Measurements from ENCODE around the gene NR1D2. TPM values are rescaled to one million over a fixed set of nuclear protein-coding genes. Genes with fewer than 3 reads are reported as not detected.
A peak's percentile ranks its signal among the peaks of the same experiment; 100 is the strongest.

NR1D2 gene
- total RNA-seq, 1 donor from 2014 or later, result 25.0 TPM

DNA sequence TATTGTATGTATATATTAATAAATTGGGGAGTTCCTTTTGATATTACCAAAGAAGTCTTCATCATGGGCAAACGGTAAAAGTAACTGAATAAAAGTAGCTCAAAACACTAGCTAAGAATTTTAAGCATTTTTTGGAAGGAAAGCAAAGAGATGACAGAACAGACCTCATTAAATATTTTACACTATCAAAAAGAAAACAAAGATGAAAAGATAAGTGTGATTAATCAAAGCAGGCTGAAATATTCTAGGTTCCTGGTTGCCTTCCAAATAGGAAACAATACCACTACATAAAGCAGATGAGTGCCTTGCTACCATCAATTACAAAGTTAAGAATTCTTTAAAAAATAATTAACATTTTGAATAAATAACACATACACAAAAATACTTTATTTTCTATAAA is 31.9 kb upstream of the NR1D2 start:
- CTCF ChIA-PET, result no interaction called here
- H3K36me3 Mint-ChIP-seq (ENCODE audit: low read depth), result peaks cover 20% of the 10 kb centered on the region

DNA sequence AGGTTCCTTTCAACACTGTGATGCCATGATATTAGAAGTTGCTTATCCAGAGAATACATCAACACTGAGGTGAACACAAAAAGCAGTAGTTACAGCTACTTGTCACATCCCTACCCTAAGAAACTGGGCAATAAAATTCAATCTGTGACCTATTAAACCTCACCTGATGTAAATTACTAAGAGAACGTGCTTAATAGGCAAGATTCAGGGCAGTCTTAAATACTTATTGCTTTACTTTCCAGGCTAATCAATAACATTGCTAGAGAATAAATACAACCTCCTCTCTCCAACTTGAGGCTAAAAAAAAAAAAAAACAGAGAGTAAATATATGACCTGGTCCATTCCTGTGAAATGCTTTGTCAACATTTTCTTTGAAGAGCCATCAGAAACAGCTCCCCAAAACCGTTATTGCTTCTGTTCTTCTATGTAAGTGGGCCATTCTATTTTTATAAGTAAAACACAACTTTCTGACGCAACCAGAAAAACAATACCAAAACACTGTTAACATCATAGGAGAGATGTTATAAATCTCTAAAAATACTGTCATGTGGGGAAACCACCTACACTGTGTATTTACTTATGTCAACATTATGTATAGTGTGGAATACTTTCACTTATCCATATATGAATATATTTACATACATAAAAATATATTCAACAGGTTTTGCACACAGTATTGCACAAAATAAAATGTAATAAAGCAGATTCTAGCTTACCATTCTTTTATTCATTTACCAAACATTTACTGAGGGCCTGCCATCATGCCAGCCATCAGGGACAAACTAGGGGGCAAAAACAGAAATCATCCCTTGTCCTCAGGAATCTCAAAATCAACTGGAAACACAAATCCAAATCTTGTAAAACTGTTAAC is 31.0 kb upstream of the NR1D2 start:
- ATAC-seq (ENCODE audit: low read depth) (no peak), DNase-seq (no peak)
- ChIA-PET POLR2A (interaction anchor here (0.6 kb wide), 1 partner anchor 323 kb away, joined by 3 read pairs; no protein-coding TSS in a partner anchor), CTCF (no interaction called here)
- H3K27ac Mint-ChIP-seq, result no peak overlapping the region
- no peak overlapping the region for H3K4me3 Mint-ChIP-seq
- H3K36me3 Mint-ChIP-seq (ENCODE audit: low read depth), result peaks cover 30% of the 10 kb centered on the region
- intact Hi-C loops (cut with micrococcal nuclease), result loop anchor here (10.0 kb wide), 1 partner anchor 581 kb away; the partner anchor contains the start of gene THRB
- H3K4me1 Mint-ChIP-seq, result peaks cover 30% of the 10 kb centered on the region
- TF ChIP-seq, protein P1, sequence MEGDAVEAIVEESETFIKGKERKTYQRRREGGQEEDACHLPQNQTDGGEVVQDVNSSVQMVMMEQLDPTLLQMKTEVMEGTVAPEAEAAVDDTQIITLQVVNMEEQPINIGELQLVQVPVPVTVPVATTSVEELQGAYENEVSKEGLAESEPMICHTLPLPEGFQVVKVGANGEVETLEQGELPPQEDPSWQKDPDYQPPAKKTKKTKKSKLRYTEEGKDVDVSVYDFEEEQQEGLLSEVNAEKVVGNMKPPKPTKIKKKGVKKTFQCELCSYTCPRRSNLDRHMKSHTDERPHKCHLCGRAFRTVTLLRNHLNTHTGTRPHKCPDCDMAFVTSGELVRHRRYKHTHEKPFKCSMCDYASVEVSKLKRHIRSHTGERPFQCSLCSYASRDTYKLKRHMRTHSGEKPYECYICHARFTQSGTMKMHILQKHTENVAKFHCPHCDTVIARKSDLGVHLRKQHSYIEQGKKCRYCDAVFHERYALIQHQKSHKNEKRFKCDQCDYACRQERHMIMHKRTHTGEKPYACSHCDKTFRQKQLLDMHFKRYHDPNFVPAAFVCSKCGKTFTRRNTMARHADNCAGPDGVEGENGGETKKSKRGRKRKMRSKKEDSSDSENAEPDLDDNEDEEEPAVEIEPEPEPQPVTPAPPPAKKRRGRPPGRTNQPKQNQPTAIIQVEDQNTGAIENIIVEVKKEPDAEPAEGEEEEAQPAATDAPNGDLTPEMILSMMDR (IDR thresholded peaks at IDR 0.05), result no peak
- H3K27me3 Mint-ChIP-seq, result no peaks in the 10 kb centered on the region
- H3K9me3 Mint-ChIP-seq, result no peaks in the 10 kb centered on the region

More for the DNA sequence above, 31.9 kb upstream of the NR1D2 start:
- intact Hi-C loops (cut with micrococcal nuclease), result loop anchor here (10.0 kb wide), 1 partner anchor 582 kb away; the partner anchor contains the start of gene THRB
- no peaks in the 10 kb centered on the region for H3K9me3 Mint-ChIP-seq
- no peak overlapping the region for H3K27ac Mint-ChIP-seq
- no peak for DNase-seq
- no peak for ATAC-seq (ENCODE audit: low read depth)
- H3K4me1 Mint-ChIP-seq, result peaks cover 21% of the 10 kb centered on the region
- no peak overlapping the region for H3K4me3 Mint-ChIP-seq
- POLR2A ChIA-PET, result no interaction called here
- no peaks in the 10 kb centered on the region for H3K27me3 Mint-ChIP-seq
- TF ChIP-seq, protein P1 (IDR thresholded peaks at IDR 0.05), result no peak

DNA sequence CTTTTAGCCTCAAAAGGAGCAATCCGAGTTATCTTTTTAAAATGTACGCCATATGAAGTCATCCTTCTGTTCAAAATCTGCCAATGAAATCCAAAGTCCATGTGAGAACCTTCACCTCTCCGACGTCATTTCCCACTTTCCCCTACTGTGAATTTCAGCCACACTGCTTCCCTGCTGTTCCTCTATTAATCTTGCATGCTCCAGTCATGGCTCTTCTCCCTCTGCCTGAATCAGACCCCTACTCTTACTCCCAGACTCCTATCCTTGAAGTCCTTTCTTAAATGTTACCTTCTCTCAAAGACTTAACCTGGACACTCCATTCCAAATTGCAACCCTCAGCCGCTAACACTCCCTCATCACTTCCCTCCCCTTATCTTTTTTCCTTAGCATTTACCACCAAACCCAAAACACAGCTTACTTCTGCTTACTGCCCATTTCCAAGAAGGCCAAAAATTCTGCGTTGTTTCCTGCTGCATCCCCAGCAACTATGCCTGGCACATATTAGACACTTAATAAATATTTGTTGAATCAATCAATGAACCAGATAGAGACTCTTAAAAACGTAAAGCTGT is 29.5 kb upstream of the NR1D2 start:
- Mint-ChIP-seq H3K4me1 (peaks cover 45% of the 10 kb centered on the region), H3K9me3 (no peaks in the 10 kb centered on the region), H3K36me3 (ENCODE audit: low read depth) (peaks cover 41% of the 10 kb centered on the region), H3K27me3 (no peaks in the 10 kb centered on the region), H3K4me3 (peak overlapping the region; percentile 98), H3K27ac (peak overlapping the region; percentile 32)
- intact Hi-C loops (cut with micrococcal nuclease), result loop anchor here (2.0 to 10.0 kb wide), 3 partner anchors 153 to 713 kb away; partner anchors contain the start of genes THRB and UBE2E2
- TF ChIP-seq, protein P1 (IDR thresholded peaks at IDR 0.05), result no peak
- DNase-seq (no peak), ATAC-seq (ENCODE audit: low read depth) (no peak)
- CTCF ChIA-PET, result interaction anchor here (1.2 to 1.7 kb wide), 3 partner anchors 27 to 106 kb away, joined by 4 to 9 read pairs (median 5); no protein-coding TSS in a partner anchor
- POLR2A ChIA-PET, result interaction anchor here (1.1 to 5.5 kb wide), 3 partner anchors 19 to 57 kb away, joined by 3 to 124 read pairs (median 12); partner anchors contain the start of gene NR1D2

- ATAC-seq (ENCODE audit: low read depth), result peak; percentile 35
- Mint-ChIP-seq H3K9me3 (no peaks in the 10 kb centered on the region), H3K36me3 (ENCODE audit: low read depth) (peaks cover 46% of the 10 kb centered on the region), H3K27me3 (no peaks in the 10 kb centered on the region), H3K4me1 (peaks cover 51% of the 10 kb centered on the region), H3K27ac (peak overlapping the region; percentile 95), H3K4me3 (peak overlapping the region; percentile 98)
- no peak for DNase-seq
- ChIA-PET POLR2A (interaction anchor here (0.6 to 5.5 kb wide), 34 partner anchors 9 to 1873 kb away, joined by 3 to 124 read pairs (median 4); partner anchors contain the start of genes NGLY1 and NR1D2), CTCF (interaction anchor here (0.7 to 1.7 kb wide), 6 partner anchors 27 to 154 kb away, joined by 3 to 9 read pairs (median 4); no protein-coding TSS in a partner anchor)
- TF ChIP-seq, protein P1 (IDR thresholded peaks at IDR 0.05), result no peak
- intact Hi-C loops (cut with micrococcal nuclease), result loop anchor here (2.0 to 10.0 kb wide), 3 partner anchors 154 to 714 kb away; partner anchors contain the start of genes THRB and UBE2E2
Measured at GRCh38 chr3:23916152-23916885, 28.8 kb upstream of the NR1D2 start.
